HCT116 (cell line): ENCODE data around the gene NDUFB10.

ENCODE experiments used
- EGR1 ChIP-seq: IDR thresholded peaks from 2 replicates; pipeline ENCODE4 v1.6.1; 2012; ENCODE audit warnings: low read depth
- EZH2 ChIP-seq: fragments of 200-600 bp; sonication (generic); IDR thresholded peaks from 2 replicates; pipeline ENCODE4 v1.6.1; 2017; ENCODE audit warnings: antibody characterized with exemption, mixed run types
- EZH2phosphoT487 ChIP-seq: fragments of 200-600 bp; IDR thresholded peaks from 2 replicates; pipeline ENCODE4 v1.6.1; 2018; ENCODE audit warnings: antibody characterized with exemption, borderline replicate concordance
- POLR2A ChIP-seq: IDR thresholded peaks from 2 replicates; pipeline ENCODE4 v1.7.0; 2011; ENCODE audit warnings: borderline replicate concordance; ENCODE audit not compliant: insufficient read depth, insufficient read length; ENCODE audit errors: extremely low read depth
- TF ChIP-seq, protein P1 (sequence below), 3 experiments: fragments of 200-600 bp in 1 of 3; sonication (generic) in 1 of 3; IDR thresholded peaks in 2 of 3; conservative IDR thresholded peaks in 1 of 3; 2 replicates each; pipeline ENCODE4 v1.5.1; 2012 to 2017; ENCODE audit warnings: low read depth in 2 of 3, low read length in 2 of 3, antibody characterized with exemption in 1 of 3, borderline replicate concordance in 1 of 3, control low read depth in 1 of 3, mild to moderate bottlenecking in 1 of 3, mixed read lengths in 1 of 3, mixed run types in 1 of 3, moderate library complexity in 1 of 3; ENCODE audit not compliant: insufficient read depth in 1 of 3
- TF ChIP-seq, protein P2 (sequence below): IDR thresholded peaks from 2 replicates; pipeline ENCODE4 v1.6.1; 2012

DNA sequence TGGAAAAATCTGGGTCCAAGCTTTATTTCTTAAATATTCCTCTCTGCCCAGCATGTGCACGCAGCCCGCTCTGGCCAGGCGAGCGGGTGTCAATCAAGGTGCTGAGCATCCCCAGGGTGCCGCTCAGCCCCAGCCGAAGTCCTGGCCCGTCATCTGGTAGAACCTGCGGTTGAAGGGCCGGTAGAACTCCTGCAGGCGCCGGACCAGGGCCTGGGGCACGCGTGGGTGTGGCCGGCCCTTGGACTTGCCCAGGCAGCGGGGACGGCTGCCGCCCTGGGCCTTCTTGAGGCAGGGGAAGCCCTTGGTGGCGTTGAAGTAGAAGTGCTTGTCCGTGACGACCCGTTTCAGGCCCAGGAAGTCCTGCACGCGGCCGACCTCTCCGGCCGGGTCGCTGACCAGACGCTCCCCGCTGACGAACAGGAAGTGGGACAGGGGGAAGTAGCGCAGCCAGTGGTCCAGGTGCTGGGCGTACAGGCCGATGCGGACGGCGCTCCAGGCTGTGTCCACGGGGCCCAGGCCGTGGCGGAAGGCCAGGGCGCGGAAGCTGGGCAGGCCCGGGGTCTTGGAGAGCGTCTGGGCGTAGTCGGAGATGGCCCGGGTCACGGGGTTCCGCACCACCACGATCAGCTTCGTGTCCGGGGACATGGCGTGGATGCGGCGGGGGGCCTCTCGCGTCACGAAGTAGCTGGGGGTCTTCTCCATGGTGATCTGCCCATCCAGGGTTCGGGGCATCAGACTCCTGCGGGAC lies 47.7 kb upstream of the NDUFB10 start:
- TF ChIP-seq EGR1 (no peak), POLR2A (no peak), EZH2phosphoT487 (no peak), EZH2 (no peak)
- TF ChIP-seq, protein P1, sequence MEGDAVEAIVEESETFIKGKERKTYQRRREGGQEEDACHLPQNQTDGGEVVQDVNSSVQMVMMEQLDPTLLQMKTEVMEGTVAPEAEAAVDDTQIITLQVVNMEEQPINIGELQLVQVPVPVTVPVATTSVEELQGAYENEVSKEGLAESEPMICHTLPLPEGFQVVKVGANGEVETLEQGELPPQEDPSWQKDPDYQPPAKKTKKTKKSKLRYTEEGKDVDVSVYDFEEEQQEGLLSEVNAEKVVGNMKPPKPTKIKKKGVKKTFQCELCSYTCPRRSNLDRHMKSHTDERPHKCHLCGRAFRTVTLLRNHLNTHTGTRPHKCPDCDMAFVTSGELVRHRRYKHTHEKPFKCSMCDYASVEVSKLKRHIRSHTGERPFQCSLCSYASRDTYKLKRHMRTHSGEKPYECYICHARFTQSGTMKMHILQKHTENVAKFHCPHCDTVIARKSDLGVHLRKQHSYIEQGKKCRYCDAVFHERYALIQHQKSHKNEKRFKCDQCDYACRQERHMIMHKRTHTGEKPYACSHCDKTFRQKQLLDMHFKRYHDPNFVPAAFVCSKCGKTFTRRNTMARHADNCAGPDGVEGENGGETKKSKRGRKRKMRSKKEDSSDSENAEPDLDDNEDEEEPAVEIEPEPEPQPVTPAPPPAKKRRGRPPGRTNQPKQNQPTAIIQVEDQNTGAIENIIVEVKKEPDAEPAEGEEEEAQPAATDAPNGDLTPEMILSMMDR (IDR thresholded peaks at IDR 0.05 in 2 of 3, conservative IDR thresholded peaks at IDR 0.05 in 1 of 3; ENCODE audit: borderline replicate concordance in 1 of 3, insufficient read depth in 1 of 3, low read depth in 2 of 3, low read length in 2 of 3): no peak
- TF ChIP-seq, protein P2, sequence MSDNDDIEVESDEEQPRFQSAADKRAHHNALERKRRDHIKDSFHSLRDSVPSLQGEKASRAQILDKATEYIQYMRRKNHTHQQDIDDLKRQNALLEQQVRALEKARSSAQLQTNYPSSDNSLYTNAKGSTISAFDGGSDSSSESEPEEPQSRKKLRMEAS: no peak
